Measurements from ENCODE around the gene WDR83. TPM values are rescaled to one million over a fixed set of nuclear protein-coding genes. Genes with fewer than 3 reads are reported as not detected.
"Not testable (repeated sequence)": the region's sequence is repeated elsewhere in the genome, so short reads cannot be mapped to it uniquely, and the experiment has no call there.

WDR83 gene
- 8.4 TPM for total RNA-seq
- long read RNA-seq, transcript WDR83-201 (11 exons, 1,457 nt): major isoform, 10 of 14 reads
- long read RNA-seq, partial matches to known transcripts: 0 of 14 reads
- long read RNA-seq, other reads (novel, unspliced or antisense): 3 of 14 reads

DNA sequence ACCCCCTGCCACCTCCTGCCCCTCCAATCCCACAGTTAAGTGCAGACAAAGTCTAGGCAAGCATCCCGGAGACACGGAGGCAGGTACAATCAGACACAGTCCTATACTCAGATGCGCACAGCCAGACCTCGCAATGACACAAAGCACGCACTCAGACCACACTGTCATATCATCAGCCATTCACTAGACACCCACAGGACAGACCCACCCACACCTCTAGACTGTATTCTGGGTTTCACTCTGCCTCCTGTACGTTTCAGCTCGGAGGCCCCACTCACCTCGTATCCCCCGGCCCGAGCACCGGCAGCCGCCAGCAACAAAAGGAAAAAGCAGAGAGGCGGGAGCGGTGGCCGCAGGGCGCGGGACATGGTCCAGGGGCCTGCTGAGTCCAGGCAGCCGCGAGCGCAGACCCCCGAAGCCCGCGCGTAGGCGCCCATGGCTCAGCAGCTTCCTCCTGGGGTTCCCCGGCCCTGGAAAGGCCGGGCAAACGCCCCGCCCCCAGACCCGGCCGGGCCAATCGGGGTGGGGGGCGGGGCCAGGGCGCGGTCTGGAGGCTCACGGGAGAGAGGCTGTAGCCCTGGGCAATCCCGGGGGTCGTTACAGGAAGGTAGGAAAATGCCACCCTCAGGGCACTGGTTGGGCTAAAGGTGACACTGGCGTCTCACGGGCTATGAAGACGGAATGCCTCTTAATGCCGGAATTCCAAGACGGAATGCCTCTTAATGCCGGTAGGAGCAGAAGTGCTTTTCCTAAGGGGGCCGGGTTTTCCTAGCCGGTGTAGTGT, at the start of gene WDR83, which contains the start of gene MAN2B1:
TSS of gene WDR83 (plus strand) at position 543 of the 784 bp plus-strand sequence. CDS start 2,984 bp downstream, outside the sequence.
TSS of gene MAN2B1 (minus strand) at position 478 of the 784 bp plus-strand sequence. CDS start at position 437, 41 bp downstream.
- intact Hi-C loops (cut with micrococcal nuclease): no loop called here
- no peak for TF ChIP-seq CTCF (IDR thresholded peaks at IDR 0.05; ENCODE audit: borderline replicate concordance)
- Histone ChIP-seq H3K27ac (replicated peaks) (peak within 1 kb of the TSS; percentile 83), H3K9me3 (replicated peaks) (no peaks in the 10 kb centered on the region), H3K27me3 (ENCODE audit: low read depth) (no peaks in the 10 kb centered on the region), H3K36me3 (peaks cover 41% of the 10 kb centered on the region), H3K4me1 (peaks cover 52% of the 10 kb centered on the region), H3K4me3 (peak within 1 kb of the TSS; percentile 92)
- DNase-seq: peak; percentile 82

GRCh38 chr19:12617646-12618045, 49.0 kb upstream of the WDR83 start:
- DNase-seq: no peak
- H3K4me3 ChIP-seq: no peak overlapping the region
- H3K27me3 ChIP-seq (ENCODE audit: low read depth): no peaks in the 10 kb centered on the region
- H3K36me3 ChIP-seq: peaks cover 38% of the 10 kb centered on the region
- no peak overlapping the region for H3K27ac ChIP-seq (replicated peaks)
- intact Hi-C loops (cut with micrococcal nuclease): no loop called here
- peaks cover 49% of the 10 kb centered on the region for H3K4me1 ChIP-seq
- no peak for TF ChIP-seq CTCF (IDR thresholded peaks at IDR 0.05; ENCODE audit: borderline replicate concordance)
- no peaks in the 10 kb centered on the region for H3K9me3 ChIP-seq (replicated peaks)

GRCh38 chr19:12621253-12622024, 45.2 kb upstream of the WDR83 start:
- H3K9me3 ChIP-seq (replicated peaks); H3K27me3 ChIP-seq (ENCODE audit: low read depth); H3K4me3 ChIP-seq; H3K27ac ChIP-seq (replicated peaks); DNase-seq; intact Hi-C loops (cut with micrococcal nuclease): not testable (repeated sequence)
- Histone ChIP-seq H3K36me3 (peaks cover 51% of the 10 kb centered on the region), H3K4me1 (peaks cover 15% of the 10 kb centered on the region)

- H3K4me1 ChIP-seq: no peaks in the 10 kb centered on the region
- intact Hi-C loops (cut with micrococcal nuclease): no loop called here
- H3K27ac ChIP-seq (replicated peaks): no peak overlapping the region
- no peak overlapping the region for H3K4me3 ChIP-seq
- H3K36me3 ChIP-seq: peaks cover 72% of the 10 kb centered on the region
- H3K27me3 ChIP-seq (ENCODE audit: low read depth): no peaks in the 10 kb centered on the region
- H3K9me3 ChIP-seq (replicated peaks): peaks cover 14% of the 10 kb centered on the region
- TF ChIP-seq CTCF (IDR thresholded peaks at IDR 0.05; ENCODE audit: borderline replicate concordance): no peak
- no peak for DNase-seq
These were observed 43.1 kb upstream of the WDR83 start for GRCh38 chr19:12623361-12624031.

DNA sequence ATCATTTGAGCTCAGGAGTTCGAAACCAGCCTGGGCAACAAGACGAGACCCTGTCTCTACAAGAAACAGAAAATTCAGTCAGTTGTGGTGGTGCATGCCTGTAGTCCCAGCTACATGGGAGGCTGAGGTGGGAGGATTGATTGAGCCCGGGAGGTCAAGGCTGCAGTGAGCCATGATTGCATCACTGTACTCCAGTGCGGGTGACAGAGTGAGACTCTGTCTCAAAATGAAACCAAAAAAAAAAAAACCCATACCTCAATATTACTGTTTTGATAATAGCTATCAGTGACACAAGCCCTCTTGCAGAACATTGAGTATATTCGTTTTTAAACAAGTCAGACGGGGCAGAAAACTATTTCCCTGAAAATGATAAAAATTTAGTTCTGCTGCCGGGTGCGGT, 39.6 kb upstream of the WDR83 start:
- Histone ChIP-seq H3K27ac (replicated peaks) (no peak overlapping the region), H3K9me3 (replicated peaks) (peaks cover 24% of the 10 kb centered on the region), H3K4me3 (no peak overlapping the region), H3K36me3 (peaks cover 80% of the 10 kb centered on the region), H3K4me1 (no peaks in the 10 kb centered on the region), H3K27me3 (ENCODE audit: low read depth) (no peaks in the 10 kb centered on the region)
- no peak for DNase-seq
- TF ChIP-seq CTCF (IDR thresholded peaks at IDR 0.05; ENCODE audit: borderline replicate concordance): no peak
- intact Hi-C loops (cut with micrococcal nuclease): no loop called here
